ENCODE results near the gene ENTPD6. TPM values are rescaled to one million over a fixed set of nuclear protein-coding genes. Genes with fewer than 3 reads are reported as not detected.

ENTPD6 gene
- total and polyA plus RNA-seq, 2 experiments from 2014 or later: 80.4 to 87.1 TPM

GRCh38 chr20:25198663-25199383, 3.3 kb downstream of the ENTPD6 start:
- H3K4me2 ChIP-seq: no peak overlapping the region
- 81% methylated on average over 11 of the region's 11 CpGs for WGBS (ENCODE audit: low lambda C conversion rate, missing lambda C conversion rate)
- no peak for TF ChIP-seq CTCF (IDR thresholded peaks at IDR 0.05; ENCODE audit: poor library complexity)
- no peak for TF ChIP-seq EZH2phosphoT487 (IDR thresholded peaks at IDR 0.05; ENCODE audit: low read depth, severe bottlenecking, unreplicated experiment)
- TF ChIP-seq EZH2 (IDR thresholded peaks at IDR 0.05; ENCODE audit: borderline replicate concordance): no peak
- no peak overlapping the region for H3K27ac ChIP-seq
- no peaks in the 10 kb centered on the region for H3K36me3 ChIP-seq (replicated peaks; ENCODE audit: insufficient read depth, low read depth)
- H3K4me1 ChIP-seq (ENCODE audit: insufficient read depth): peaks cover 3% of the 10 kb centered on the region
- peaks cover 74% of the 10 kb centered on the region for H3K79me2 ChIP-seq
- peaks cover 16% of the 10 kb centered on the region for H4K20me1 ChIP-seq (ENCODE audit: insufficient read depth, poor library complexity, severe bottlenecking)
- no peak for DNase-seq (ENCODE audit: low spot score)
- H2AFZ ChIP-seq: no peak overlapping the region
- H3K4me3 ChIP-seq: no peak overlapping the region
- no peaks in the 10 kb centered on the region for H3K9me2 ChIP-seq (replicated peaks; ENCODE audit: insufficient read depth)
- no peaks in the 10 kb centered on the region for H3K27me3 ChIP-seq
- H3K9me3 ChIP-seq (ENCODE audit: low read depth): no peaks in the 10 kb centered on the region

DNA sequence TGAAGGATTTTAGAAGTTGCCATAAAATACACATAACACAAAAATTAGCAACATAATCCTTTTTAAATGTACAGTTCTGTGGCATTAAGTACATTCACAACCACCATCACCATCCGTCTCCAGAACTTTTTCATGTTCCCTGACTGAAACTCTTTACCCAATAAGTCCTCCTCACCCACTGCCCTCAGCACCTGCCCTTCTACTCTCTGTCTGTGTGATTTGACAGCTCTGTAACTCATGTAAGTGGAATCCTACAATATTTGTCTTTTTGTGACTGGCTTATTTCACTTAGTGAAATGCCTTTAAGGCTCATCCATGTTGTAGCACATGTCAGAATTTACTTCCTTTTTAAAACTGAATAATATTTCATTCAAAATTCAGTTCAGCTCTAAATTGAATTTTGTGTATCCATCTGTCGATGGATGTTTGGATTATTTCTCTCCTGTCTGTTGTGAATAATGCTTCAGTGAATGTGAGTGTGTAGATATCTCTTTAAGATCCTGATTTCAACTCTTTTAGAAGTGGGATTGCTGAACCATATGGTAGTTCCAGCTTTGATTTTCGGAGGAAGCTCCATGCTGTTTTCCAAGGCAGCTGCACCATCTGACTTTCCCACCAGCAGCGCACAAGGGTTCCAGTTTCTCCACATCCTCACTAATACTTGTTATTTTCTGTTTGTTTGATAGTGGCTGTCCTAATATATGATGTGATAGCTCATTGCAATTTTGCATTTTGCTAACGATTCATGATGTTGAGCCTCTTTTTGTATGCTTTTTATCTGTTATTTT, 4.2 kb downstream of the ENTPD6 start:
- Histone ChIP-seq H3K9me3 (ENCODE audit: low read depth) (no peaks in the 10 kb centered on the region), H4K20me1 (ENCODE audit: insufficient read depth, poor library complexity, severe bottlenecking) (peaks cover 16% of the 10 kb centered on the region), H3K4me1 (ENCODE audit: insufficient read depth) (peaks cover 3% of the 10 kb centered on the region), H3K9me2 (replicated peaks; ENCODE audit: insufficient read depth) (no peaks in the 10 kb centered on the region), H2AFZ (no peak overlapping the region), H3K4me3 (no peak overlapping the region), H3K79me2 (peaks cover 83% of the 10 kb centered on the region), H3K36me3 (replicated peaks; ENCODE audit: insufficient read depth, low read depth) (no peaks in the 10 kb centered on the region), H3K27ac (no peak overlapping the region), H3K4me2 (no peak overlapping the region), H3K27me3 (no peaks in the 10 kb centered on the region)
- no peak for DNase-seq (ENCODE audit: low spot score)
- WGBS (ENCODE audit: low lambda C conversion rate, missing lambda C conversion rate): 90% methylated on average over 5 of the region's 5 CpGs
- TF ChIP-seq EZH2phosphoT487 (IDR thresholded peaks at IDR 0.05; ENCODE audit: low read depth, severe bottlenecking, unreplicated experiment) (no peak), CTCF (IDR thresholded peaks at IDR 0.05; ENCODE audit: poor library complexity) (no peak), EZH2 (IDR thresholded peaks at IDR 0.05; ENCODE audit: borderline replicate concordance) (no peak)

DNA sequence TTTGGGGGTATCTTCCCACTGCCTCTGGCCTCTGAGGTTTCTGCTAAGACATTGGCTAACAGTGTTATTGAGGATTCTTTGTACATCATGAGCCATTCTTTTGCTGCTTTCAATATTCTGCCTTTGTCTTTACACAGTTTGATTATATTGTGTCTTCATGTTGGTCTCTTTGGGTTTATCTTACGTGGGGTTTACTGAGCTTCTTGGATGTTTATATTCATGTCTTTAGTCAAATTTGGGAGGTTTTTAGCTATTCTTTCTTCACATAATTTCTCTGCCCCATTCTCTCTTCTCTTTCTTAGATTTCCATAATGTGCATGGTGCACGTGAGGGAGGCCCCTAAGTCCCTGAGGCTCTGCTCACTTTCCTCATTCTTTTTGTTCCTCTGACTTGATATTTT, 7.6 kb downstream of the ENTPD6 start:
- TF ChIP-seq EZH2phosphoT487 (IDR thresholded peaks at IDR 0.05; ENCODE audit: low read depth, severe bottlenecking, unreplicated experiment): no peak
- TF ChIP-seq EZH2 (IDR thresholded peaks at IDR 0.05; ENCODE audit: borderline replicate concordance): no peak
- TF ChIP-seq CTCF (IDR thresholded peaks at IDR 0.05; ENCODE audit: poor library complexity): no peak
- H3K4me2 ChIP-seq: no peak overlapping the region
- H2AFZ ChIP-seq: no peak overlapping the region
- H3K4me3 ChIP-seq: no peak overlapping the region
- no peaks in the 10 kb centered on the region for H3K36me3 ChIP-seq (replicated peaks; ENCODE audit: insufficient read depth, low read depth)
- WGBS (ENCODE audit: low lambda C conversion rate, missing lambda C conversion rate): 86% methylated on average over 2 of the region's 2 CpGs
- no peak for DNase-seq (ENCODE audit: low spot score)
- H3K4me1 ChIP-seq (ENCODE audit: insufficient read depth): no peaks in the 10 kb centered on the region
- no peaks in the 10 kb centered on the region for H3K27me3 ChIP-seq
- peaks cover 16% of the 10 kb centered on the region for H4K20me1 ChIP-seq (ENCODE audit: insufficient read depth, poor library complexity, severe bottlenecking)
- H3K9me2 ChIP-seq (replicated peaks; ENCODE audit: insufficient read depth): no peaks in the 10 kb centered on the region
- no peaks in the 10 kb centered on the region for H3K9me3 ChIP-seq (ENCODE audit: low read depth)
- peaks cover 83% of the 10 kb centered on the region for H3K79me2 ChIP-seq
- no peak overlapping the region for H3K27ac ChIP-seq
